Measurements from ENCODE around the gene LMBRD1.
A peak's percentile ranks its signal among the peaks of the same experiment; 100 is the strongest.
"Not testable (repeated sequence)": the region's sequence is repeated elsewhere in the genome, so short reads cannot be mapped to it uniquely, and the experiment has no call there.

LMBRD1 gene

GRCh38 chr6:69796642-69797390 lies at the start of gene LMBRD1:
Gene LMBRD1, minus strand, starts transcription at chr6:69797010. Its CDS starts 129 bp downstream, at chr6:69796881.
- peak; percentile 100 for DNase-seq

- DNase-seq = no peak
These were observed 49.5 kb upstream of the LMBRD1 start for GRCh38 chr6:69846312-69846711.

- DNase-seq = no peak
These were observed 46.4 kb upstream of the LMBRD1 start for GRCh38 chr6:69843189-69843588.

- no peak for DNase-seq
These were observed 45.1 kb upstream of the LMBRD1 start for GRCh38 chr6:69841862-69842261.

GRCh38 chr6:69835414-69836179 lies 38.8 kb upstream of the LMBRD1 start:
- no peak for DNase-seq

GRCh38 chr6:69832558-69832957 lies 35.7 kb upstream of the LMBRD1 start:
- DNase-seq = no peak

GRCh38 chr6:69827276-69827893 lies 30.6 kb upstream of the LMBRD1 start:
- DNase-seq = no peak

GRCh38 chr6:69825904-69826303 lies 29.1 kb upstream of the LMBRD1 start:
- no peak for DNase-seq

- not testable (repeated sequence) for DNase-seq
These were observed 27.5 kb upstream of the LMBRD1 start for GRCh38 chr6:69824355-69824754.

- DNase-seq = no peak
These were observed 23.6 kb upstream of the LMBRD1 start for GRCh38 chr6:69820438-69820837.

- no peak for DNase-seq
These were observed 23.2 kb upstream of the LMBRD1 start for GRCh38 chr6:69820018-69820417.

GRCh38 chr6:69819138-69819537 lies 22.3 kb upstream of the LMBRD1 start:
- DNase-seq = no peak

- DNase-seq = no peak
These were observed 21.6 kb upstream of the LMBRD1 start for GRCh38 chr6:69818223-69818930.

- DNase-seq = no peak
These were observed 20.5 kb upstream of the LMBRD1 start for GRCh38 chr6:69817358-69817757.

- no peak for DNase-seq
These were observed 19.8 kb upstream of the LMBRD1 start for GRCh38 chr6:69816569-69816968.

GRCh38 chr6:69816026-69816425 lies 19.2 kb upstream of the LMBRD1 start:
- no peak for DNase-seq

- no peak for DNase-seq
These were observed 16.7 kb upstream of the LMBRD1 start for GRCh38 chr6:69813508-69813907.

- DNase-seq = no peak
These were observed 16.1 kb upstream of the LMBRD1 start for GRCh38 chr6:69812746-69813427.

GRCh38 chr6:69802995-69803394 lies 6.2 kb upstream of the LMBRD1 start:
- DNase-seq = no peak

- DNase-seq = no peak
These were observed 4.9 kb upstream of the LMBRD1 start for GRCh38 chr6:69801711-69802110.

GRCh38 chr6:69801225-69801624 lies 4.4 kb upstream of the LMBRD1 start:
- DNase-seq = no peak

GRCh38 chr6:69798796-69799195 lies 2.0 kb upstream of the LMBRD1 start:
- not testable (repeated sequence) for DNase-seq
